ENCODE measurements around the gene CFAP69. TPM values are rescaled to one million over a fixed set of nuclear protein-coding genes. Genes with fewer than 3 reads are reported as not detected.

Gene CFAP69
- total RNA-seq, 6 experiments from 2014 or later = 1.7 to 8.2 (median 3.8) TPM

- 72% methylated on average over 2 of the region's 2 CpGs for WGBS (ENCODE audit: insufficient coverage, low coverage, low lambda C conversion rate, missing lambda C conversion rate)
Measured at GRCh38 chr7:90312745-90313144, 67.8 kb downstream of the CFAP69 start.

GRCh38 chr7:90313907-90314306, 68.9 kb downstream of the CFAP69 start:
- ATAC-seq = no peak
- H3K9me3 ChIP-seq = no peaks in the 10 kb centered on the region
- 63% methylated on average over 4 of the region's 4 CpGs for WGBS (ENCODE audit: insufficient coverage, low coverage, low lambda C conversion rate, missing lambda C conversion rate)
- H3K27me3 ChIP-seq = no peaks in the 10 kb centered on the region
- no peak overlapping the region for H3K27ac ChIP-seq
- H3K4me3 ChIP-seq = no peak overlapping the region
- intact Hi-C loops (cut with DNase I) = no loop called here
- DNase-seq = no peak
- no peaks in the 10 kb centered on the region for H3K36me3 ChIP-seq
- H3K4me1 ChIP-seq = no peaks in the 10 kb centered on the region
- TF ChIP-seq POLR2A (IDR thresholded peaks at IDR 0.05) (no peak), CTCF (IDR thresholded peaks at IDR 0.05) (no peak)

More at GRCh38 chr7:90312745-90313144, 67.8 kb downstream of the CFAP69 start:
- TF ChIP-seq CTCF (IDR thresholded peaks at IDR 0.05) (peak; percentile 21 to 35 (median 32)), POLR2A (IDR thresholded peaks at IDR 0.05) (no peak)
- no peak overlapping the region for H3K27ac ChIP-seq
- H3K9me3 ChIP-seq = no peaks in the 10 kb centered on the region
- DNase-seq (no peak), ATAC-seq (peak in 1 of 4 donors; percentile 30)
- H3K36me3 ChIP-seq = peaks cover 0 to 3% (median 0%) of the 10 kb centered on the region in 4 donors
- H3K4me3 ChIP-seq = no peak overlapping the region
- intact Hi-C loops (cut with DNase I) = no loop called here
- no peaks in the 10 kb centered on the region for H3K4me1 ChIP-seq
- no peaks in the 10 kb centered on the region for H3K27me3 ChIP-seq

GRCh38 chr7:90320014-90320413, 75.0 kb downstream of the CFAP69 start:
- intact Hi-C loops (cut with DNase I) = no loop called here
- H3K4me3 ChIP-seq = no peak overlapping the region
- H3K27me3 ChIP-seq = peaks cover 0 to 17% of the 10 kb centered on the region in 2 donors
- DNase-seq = no peak
- TF ChIP-seq POLR2A (IDR thresholded peaks at IDR 0.05) = no peak
- no peak for TF ChIP-seq CTCF (IDR thresholded peaks at IDR 0.05)
- no peaks in the 10 kb centered on the region for H3K9me3 ChIP-seq
- no peaks in the 10 kb centered on the region for H3K36me3 ChIP-seq
- H3K4me1 ChIP-seq = peaks cover 0 to 8% (median 0%) of the 10 kb centered on the region in 4 donors
- ATAC-seq = no peak
- WGBS (ENCODE audit: insufficient coverage, low coverage, low lambda C conversion rate, missing lambda C conversion rate) = 79% methylated on average over 7 of the region's 7 CpGs
- no peak overlapping the region for H3K27ac ChIP-seq

GRCh38 chr7:90320418-90320800, 75.4 kb downstream of the CFAP69 start:
- no peak overlapping the region for H3K4me3 ChIP-seq
- TF ChIP-seq POLR2A (IDR thresholded peaks at IDR 0.05) = no peak
- no peak for TF ChIP-seq CTCF (IDR thresholded peaks at IDR 0.05)
- H3K36me3 ChIP-seq = no peaks in the 10 kb centered on the region
- DNase-seq (no peak), ATAC-seq (no peak)
- intact Hi-C loops (cut with DNase I) = no loop called here
- H3K9me3 ChIP-seq = no peaks in the 10 kb centered on the region
- peaks cover 0 to 17% of the 10 kb centered on the region in 2 donors for H3K27me3 ChIP-seq
- H3K27ac ChIP-seq = no peak overlapping the region
- WGBS (ENCODE audit: insufficient coverage, low coverage, low lambda C conversion rate, missing lambda C conversion rate) = 32% methylated on average over 7 of the region's 7 CpGs
- H3K4me1 ChIP-seq = peaks cover 0 to 8% (median 0%) of the 10 kb centered on the region in 4 donors
